RWPE2 (cell line): Measurements from ENCODE around the gene NR6A1.

Experiments
- ATAC-seq: fragments of 200-7000 bp; cut with Tn5 transposase; 3 replicates; pipeline ENCODE4 v1.9.1; 2021; ENCODE audit warnings: low read depth
- DNase-seq: peaks from one replicate; pipeline ENCODE4 v3.0.0-alpha.2; 2020; ENCODE audit warnings: low spot score
- H3K27ac ChIP-seq: fragments of 450-650 bp; 2 replicates; pipeline ENCODE4 v1.5.1; 2017; ENCODE audit warnings: mild to moderate bottlenecking; ENCODE audit not compliant: poor library complexity, severe bottlenecking
- H3K27me3 ChIP-seq: fragments of 250-450 bp; sonication (Bioruptor Pico); 2 replicates; pipeline ENCODE4 v1.5.1; 2021; ENCODE audit warnings: mild to moderate bottlenecking, moderate library complexity; ENCODE audit not compliant: insufficient read depth, poor library complexity, severe bottlenecking
- H3K36me3 ChIP-seq: fragments of 250-450 bp; sonication (Bioruptor Pico); 2 replicates; pipeline ENCODE4 v1.5.1; 2020; ENCODE audit warnings: low read depth, mild to moderate bottlenecking, moderate library complexity
- H3K4me1 ChIP-seq: fragments of 250-450 bp; sonication (Bioruptor Pico); 2 replicates; pipeline ENCODE4 v1.5.1; 2021; ENCODE audit warnings: mild to moderate bottlenecking, moderate library complexity; ENCODE audit not compliant: insufficient read depth, poor library complexity, severe bottlenecking
- H3K4me3 ChIP-seq: fragments of 250-450 bp; sonication (Bioruptor Pico); 2 replicates; pipeline ENCODE4 v1.5.1; 2021; ENCODE audit warnings: mild to moderate bottlenecking, moderate library complexity; ENCODE audit not compliant: severe bottlenecking
- H3K9me3 ChIP-seq: fragments of 250-450 bp; sonication (Bioruptor Pico); 2 replicates; pipeline ENCODE4 v1.5.1; 2021; ENCODE audit warnings: mild to moderate bottlenecking, moderate library complexity; ENCODE audit not compliant: severe bottlenecking
- CTCF ChIP-seq: fragments of 450-650 bp; IDR thresholded peaks from one replicate; pipeline ENCODE4 v1.5.1; 2017; ENCODE audit warnings: mild to moderate bottlenecking, moderate library complexity; ENCODE audit not compliant: poor library complexity, severe bottlenecking

NR6A1 gene

GRCh38 chr9:124485936-124486335 lies 285.2 kb downstream of the NR6A1 start:
- DNase-seq: no peak
- peaks cover 16% of the 10 kb centered on the region for H3K27me3 ChIP-seq
- H3K36me3 ChIP-seq: no peaks in the 10 kb centered on the region
- H3K9me3 ChIP-seq: no peaks in the 10 kb centered on the region
- H3K27ac ChIP-seq: no peak overlapping the region
- ATAC-seq: no peak
- no peak for TF ChIP-seq CTCF
- H3K4me1 ChIP-seq: no peaks in the 10 kb centered on the region
- no peak overlapping the region for H3K4me3 ChIP-seq

- no peak for TF ChIP-seq CTCF
- no peak for DNase-seq
- H3K4me3 ChIP-seq: no peak overlapping the region
Observed at GRCh38 chr9:124485201-124485600, 285.9 kb downstream of the NR6A1 start.

GRCh38 chr9:124483481-124483880 lies 287.6 kb downstream of the NR6A1 start:
- Histone ChIP-seq H3K27me3 (peaks cover 19% of the 10 kb centered on the region), H3K27ac (no peak overlapping the region), H3K36me3 (no peaks in the 10 kb centered on the region), H3K9me3 (no peaks in the 10 kb centered on the region), H3K4me1 (no peaks in the 10 kb centered on the region), H3K4me3 (no peak overlapping the region)
- ATAC-seq (no peak), DNase-seq (no peak)
- TF ChIP-seq CTCF: no peak

More at GRCh38 chr9:124485201-124485600, 285.9 kb downstream of the NR6A1 start:
- Histone ChIP-seq H3K36me3 (no peaks in the 10 kb centered on the region), H3K9me3 (no peaks in the 10 kb centered on the region), H3K4me1 (no peaks in the 10 kb centered on the region), H3K27ac (no peak overlapping the region), H3K27me3 (peaks cover 16% of the 10 kb centered on the region)
- ATAC-seq: no peak

- no peak overlapping the region for H3K27ac ChIP-seq
- peak; percentile 30; the same call in 2 of the 3 replicates for ATAC-seq
- peaks cover 24% of the 10 kb centered on the region for H3K27me3 ChIP-seq
- no peak for TF ChIP-seq CTCF
- no peak for DNase-seq
- no peak overlapping the region for H3K4me3 ChIP-seq
- H3K36me3 ChIP-seq: no peaks in the 10 kb centered on the region
- H3K9me3 ChIP-seq: no peaks in the 10 kb centered on the region
- H3K4me1 ChIP-seq: no peaks in the 10 kb centered on the region
Observed at GRCh38 chr9:124482431-124483031, 288.6 kb downstream of the NR6A1 start.

- Histone ChIP-seq H3K27ac (no peak overlapping the region), H3K9me3 (no peaks in the 10 kb centered on the region), H3K27me3 (peaks cover 18% of the 10 kb centered on the region), H3K4me3 (no peak overlapping the region), H3K36me3 (no peaks in the 10 kb centered on the region), H3K4me1 (no peaks in the 10 kb centered on the region)
- TF ChIP-seq CTCF: no peak
- ATAC-seq (no peak), DNase-seq (no peak)
Observed at GRCh38 chr9:124481115-124481514, 290.0 kb downstream of the NR6A1 start.
